HG03159 (cell line): ENCODE data around the gene RPRD1B.

ENCODE experiments used
- ATAC-seq: cut with Tn5 transposase; IDR thresholded peaks from one replicate; pipeline ENCODE4 v1.9.1; 2021; ENCODE audit warnings: mild to moderate bottlenecking, moderate library complexity; ENCODE audit not compliant: unreplicated experiment

The RPRD1B gene

GRCh38 chr20:38034961-38035360, 1.4 kb downstream of the RPRD1B start:
- no peak for ATAC-seq

GRCh38 chr20:38036366-38036765, 2.8 kb downstream of the RPRD1B start:
- ATAC-seq = no peak

DNA sequence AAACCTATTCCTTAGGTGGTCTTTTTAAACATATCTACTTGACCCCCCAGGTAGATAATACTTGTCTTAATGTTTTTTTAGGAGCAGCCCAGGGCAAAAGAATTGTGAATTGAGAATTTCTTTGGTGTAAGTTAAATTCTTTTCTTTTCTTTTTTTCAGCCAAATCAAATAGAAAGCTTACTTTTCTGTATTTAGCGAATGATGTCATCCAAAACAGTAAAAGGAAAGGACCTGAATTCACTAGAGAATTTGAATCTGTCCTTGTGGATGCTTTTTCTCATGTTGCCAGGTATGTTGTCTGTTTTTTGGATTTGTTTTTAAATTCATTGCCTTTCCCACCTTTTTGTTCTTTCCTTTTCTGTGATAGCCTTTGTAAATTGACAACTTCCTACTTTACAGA, 6.7 kb downstream of the RPRD1B start:
- ATAC-seq = no peak

DNA sequence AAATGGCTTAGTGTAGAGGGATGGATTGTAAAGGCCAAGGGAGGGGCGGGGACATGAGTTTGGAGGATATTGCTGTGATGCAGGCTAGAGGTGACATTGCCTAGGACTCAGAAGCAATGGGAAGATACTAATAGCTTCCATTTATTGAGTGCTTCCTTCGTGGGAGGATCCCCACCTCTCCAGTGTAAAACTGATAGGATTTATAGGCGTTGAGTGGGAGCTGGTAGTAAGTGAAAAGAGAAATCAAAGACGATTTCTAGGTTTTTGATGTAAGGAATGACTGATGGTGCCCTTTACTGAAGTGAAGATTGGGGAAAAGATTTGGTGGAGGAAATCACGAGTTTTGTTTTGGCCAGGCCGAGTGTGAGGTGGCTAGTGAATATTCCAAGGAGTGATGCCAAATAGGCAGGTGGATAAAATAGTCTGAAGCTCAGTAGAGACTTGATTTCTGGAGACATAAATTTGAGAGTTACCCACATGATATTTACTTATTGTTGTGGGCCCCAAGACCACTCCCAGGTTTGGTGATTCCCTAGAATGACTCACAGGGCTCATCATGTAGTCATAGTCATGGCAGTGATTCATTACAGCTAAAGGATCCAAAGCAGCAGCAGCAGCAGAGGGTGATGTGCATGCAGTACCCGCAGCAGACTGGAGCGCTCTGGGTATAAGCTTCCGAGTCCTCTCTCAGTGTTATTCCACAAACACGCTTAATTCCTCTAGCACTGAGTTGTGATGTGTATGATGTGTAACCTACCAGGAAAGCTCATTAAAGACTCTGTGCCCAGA, 10.2 kb downstream of the RPRD1B start:
- ATAC-seq = no peak

DNA sequence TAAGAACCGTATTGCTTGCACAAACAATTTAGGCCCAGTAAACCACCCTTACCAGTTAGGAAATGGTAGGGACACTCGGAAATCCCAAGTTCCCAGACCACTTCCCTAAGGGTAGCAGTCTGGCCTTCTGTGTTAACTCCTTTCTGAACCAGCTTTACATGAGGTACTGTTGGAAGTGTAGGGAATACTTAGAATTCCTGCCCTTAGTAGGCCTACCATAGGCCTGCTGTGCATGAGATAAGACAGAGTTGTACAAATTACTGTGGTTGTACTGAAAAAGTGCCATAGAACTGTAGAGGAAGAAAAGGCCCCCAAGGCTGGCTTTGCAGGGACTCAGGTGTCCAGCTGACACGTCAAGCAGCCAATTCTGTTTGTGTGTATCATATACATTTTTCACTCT, 11.1 kb downstream of the RPRD1B start:
- no peak for ATAC-seq

GRCh38 chr20:38046572-38046971, 13.0 kb downstream of the RPRD1B start:
- no peak for ATAC-seq

DNA sequence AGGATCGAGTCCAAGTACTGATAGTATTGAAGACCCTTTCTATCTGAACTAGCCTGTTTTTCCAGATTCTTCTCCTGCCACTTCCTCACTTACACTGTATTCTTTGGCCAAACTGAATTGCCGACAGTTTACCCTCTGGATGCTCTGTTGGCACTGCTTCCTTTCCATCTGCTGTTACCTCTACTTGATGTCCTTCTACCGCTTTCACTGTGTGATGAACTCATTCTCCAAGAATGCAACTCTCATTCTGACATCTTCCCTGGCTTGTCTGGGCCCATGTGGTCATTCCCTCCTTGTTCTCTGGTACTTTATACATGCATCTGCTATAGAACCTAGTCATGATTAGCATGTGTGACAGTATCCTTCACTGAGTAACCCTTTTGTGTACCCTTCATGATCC, 16.3 kb downstream of the RPRD1B start:
- no peak for ATAC-seq

DNA sequence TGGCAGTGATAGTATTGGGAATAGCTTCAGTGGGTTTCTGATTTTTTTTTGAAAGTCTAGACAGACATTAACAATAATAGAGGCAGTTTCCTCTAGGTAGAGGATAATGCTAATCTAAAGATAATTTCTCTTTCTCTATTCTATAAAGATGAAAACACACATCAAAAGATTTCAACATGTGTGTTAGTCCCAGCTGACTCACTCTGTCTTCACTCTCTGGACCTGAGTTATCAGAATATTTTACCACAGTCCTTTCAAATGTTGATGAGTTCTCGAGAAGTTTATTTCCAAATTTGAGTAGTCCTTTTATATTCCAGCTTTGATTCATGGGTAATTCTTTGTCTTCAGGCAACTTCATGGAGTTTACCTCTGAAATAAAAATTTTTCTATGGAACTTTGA, 17.1 kb downstream of the RPRD1B start:
- no peak for ATAC-seq

DNA sequence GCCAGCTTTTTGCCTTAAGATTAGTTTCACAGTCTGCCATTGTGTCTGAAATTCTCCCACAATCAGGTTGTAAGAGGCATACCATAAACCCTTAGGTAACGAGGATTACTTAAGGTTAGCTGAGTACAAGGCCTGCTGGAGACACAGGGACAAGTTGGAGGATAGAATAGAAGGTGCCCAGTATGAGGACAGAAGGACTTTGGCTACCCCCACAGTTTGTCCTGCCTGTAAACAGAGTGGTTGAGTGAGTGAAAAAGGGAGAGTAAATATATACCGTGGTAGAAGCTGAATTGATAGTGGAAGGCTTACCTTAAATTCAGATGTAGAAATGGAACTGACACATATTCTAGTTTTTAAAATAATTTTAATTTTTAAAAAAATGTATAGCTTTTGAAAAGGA, 19.3 kb downstream of the RPRD1B start:
- ATAC-seq = no peak

- no peak for ATAC-seq
Measured at GRCh38 chr20:38054647-38055046, 21.1 kb downstream of the RPRD1B start.

- ATAC-seq = no peak
Measured at GRCh38 chr20:38055294-38055693, 21.7 kb downstream of the RPRD1B start.

DNA sequence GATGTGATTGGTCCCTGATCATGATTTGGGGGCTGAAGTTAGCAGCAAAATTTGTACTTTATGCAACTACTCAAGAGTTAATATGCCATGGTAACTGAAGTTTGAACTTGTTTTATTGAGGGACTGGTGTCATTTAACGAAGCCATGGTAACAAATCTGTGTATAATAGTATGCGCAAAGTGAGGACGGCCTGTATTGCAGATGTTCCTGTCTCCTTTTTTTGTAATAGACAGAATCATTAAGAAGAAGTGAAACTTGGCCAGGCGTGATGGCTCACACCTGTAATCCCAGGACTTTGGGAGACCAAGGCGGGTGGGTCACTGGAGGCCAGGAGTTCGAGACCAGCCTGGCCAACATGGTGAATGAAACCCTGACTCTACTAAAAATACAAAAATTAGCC, 22.3 kb downstream of the RPRD1B start:
- ATAC-seq = no peak

- ATAC-seq = no peak
Measured at GRCh38 chr20:38057351-38057972, 23.9 kb downstream of the RPRD1B start.

- ATAC-seq = no peak
Measured at GRCh38 chr20:38059832-38060231, 26.3 kb downstream of the RPRD1B start.

DNA sequence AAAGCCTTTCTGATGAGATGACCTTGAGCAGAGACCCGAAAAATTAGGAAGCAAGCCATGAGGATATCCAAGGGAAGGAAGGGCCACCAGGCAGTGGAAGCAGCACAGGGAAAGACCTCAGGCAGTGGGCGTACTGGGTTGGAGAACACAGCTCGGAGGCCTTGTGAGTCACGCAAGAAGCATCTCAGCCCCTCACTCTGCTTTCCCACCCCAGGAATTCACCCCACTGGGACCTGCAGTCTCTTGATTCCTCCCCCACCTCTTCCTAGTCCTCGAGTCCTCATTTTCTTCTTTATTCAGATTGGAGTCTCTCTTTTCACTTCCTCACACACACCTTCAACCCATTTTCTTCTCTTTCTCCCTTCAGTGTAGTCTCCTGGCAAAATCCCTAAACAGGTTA, 27.0 kb downstream of the RPRD1B start:
- no peak for ATAC-seq

GRCh38 chr20:38061109-38061508, 27.6 kb downstream of the RPRD1B start:
- ATAC-seq = no peak

- ATAC-seq = no peak
Measured at GRCh38 chr20:38062890-38063289, 29.3 kb downstream of the RPRD1B start.

DNA sequence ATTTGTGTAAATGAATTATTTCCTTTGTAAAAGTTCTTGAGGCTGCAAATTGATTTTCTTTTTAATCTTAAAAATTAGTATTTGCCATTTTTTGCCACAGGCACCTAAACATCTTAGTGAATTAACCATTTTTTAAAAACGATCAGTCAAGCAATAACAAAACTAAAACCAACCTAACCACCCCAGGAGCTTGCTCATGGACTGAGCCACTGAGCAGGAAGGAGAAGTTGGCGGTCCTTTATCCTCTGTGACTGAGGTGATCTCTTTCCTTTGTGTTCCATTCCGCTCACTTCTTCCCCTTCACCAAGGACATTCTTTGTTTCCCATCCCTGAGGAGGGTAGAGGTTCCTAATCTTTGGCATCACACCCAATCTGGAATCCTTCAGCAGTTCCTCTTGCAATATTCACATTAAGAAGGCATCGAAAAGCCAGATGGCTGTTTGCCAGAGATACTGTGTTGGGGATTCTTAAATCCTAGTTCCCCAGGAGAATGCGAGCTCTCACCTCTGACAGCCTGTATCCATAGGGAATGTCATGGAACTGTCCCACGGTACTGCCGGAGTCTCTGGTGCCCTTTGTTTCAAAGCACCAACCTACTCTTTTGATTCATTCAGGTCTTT, 30.5 kb downstream of the RPRD1B start:
- ATAC-seq = no peak

DNA sequence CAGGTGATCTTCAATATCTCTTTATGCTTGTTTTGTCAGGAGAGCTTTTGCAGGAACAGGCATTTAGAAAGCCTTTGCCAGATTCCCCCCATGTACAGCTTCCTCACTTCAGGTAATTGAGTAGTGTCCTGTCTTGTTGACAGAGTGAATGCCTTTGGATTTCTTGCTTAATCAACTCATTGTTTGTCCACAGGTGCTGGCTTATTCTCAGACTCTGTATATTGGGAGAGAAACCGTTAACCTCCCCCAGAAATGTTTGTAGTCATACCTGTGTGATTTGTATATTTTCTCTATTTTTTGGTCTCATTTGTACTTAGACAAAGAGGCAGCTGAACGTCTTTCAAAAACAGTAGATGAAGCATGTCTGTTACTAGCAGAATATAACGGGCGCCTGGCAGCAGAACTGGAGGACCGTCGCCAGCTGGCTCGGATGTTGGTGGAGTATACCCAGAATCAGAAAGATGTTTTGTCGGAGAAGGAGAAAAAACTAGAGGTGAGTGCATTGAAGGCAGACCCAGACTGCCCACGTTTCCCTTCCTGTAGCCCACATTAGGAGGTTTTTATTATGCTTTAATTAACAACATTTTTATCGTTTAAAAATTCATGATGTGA, 32.3 kb downstream of the RPRD1B start:
- ATAC-seq = no peak

GRCh38 chr20:38066969-38067716, 33.6 kb downstream of the RPRD1B start:
- ATAC-seq = no peak

DNA sequence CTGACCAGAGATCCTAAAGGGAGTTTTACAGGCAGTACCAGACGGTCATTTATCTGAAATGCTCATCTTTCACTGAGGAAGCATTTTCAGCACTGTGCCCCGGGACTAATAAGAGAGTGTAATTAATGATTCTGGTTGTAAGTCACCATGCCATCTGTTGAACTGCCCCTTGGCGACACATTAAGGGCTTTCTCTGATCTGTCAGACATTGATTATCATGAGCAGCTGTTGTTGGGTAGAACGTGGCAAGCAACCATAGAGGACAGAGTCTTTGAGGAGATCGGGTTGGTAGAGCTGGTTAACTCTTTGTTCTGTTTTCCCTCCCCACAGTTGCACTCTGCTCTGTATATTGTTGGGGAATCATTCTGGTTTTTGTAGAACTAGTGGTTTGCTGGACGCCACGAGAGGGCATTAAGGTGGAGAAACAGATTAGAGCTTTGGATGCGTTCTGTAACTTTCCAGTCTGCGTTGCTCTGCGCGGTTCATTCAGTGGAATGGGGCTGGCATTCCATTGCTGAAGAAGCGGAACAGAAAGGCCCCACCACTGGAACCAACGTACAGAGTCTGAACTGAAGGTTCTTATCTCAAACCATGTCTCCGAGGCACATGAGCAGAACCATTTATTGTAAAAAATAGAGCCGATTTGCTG, 34.3 kb downstream of the RPRD1B start:
- ATAC-seq = no peak
